Smooth muscle cell (in vitro differentiated cells): ENCODE data around the gene MPST. TPM values are rescaled to one million over a fixed set of nuclear protein-coding genes. Genes with fewer than 3 reads are reported as not detected.

Experiments used
- DNase-seq: peaks from one replicate; lab custom pipeline; 2025; ENCODE audit not compliant: unreplicated experiment; lab: John Stamatoyannopoulos, UW
- H2AFZ ChIP-seq: fragments of 200-600 bp; sonication (generic); 2 replicates; pipeline ENCODE4 v1.6.0; 2016; ENCODE audit warnings: antibody characterized with exemption, low read depth, mild to moderate bottlenecking
- H3F3A ChIP-seq: fragments of 200-600 bp; sonication (generic); 2 replicates; pipeline ENCODE4 v1.6.0; 2017; ENCODE audit warnings: antibody characterized with exemption, low read depth
- H3K27ac ChIP-seq: fragments of 200-600 bp; sonication (generic); 2 replicates; pipeline ENCODE4 v1.5.1; 2016; ENCODE audit warnings: low read depth, mild to moderate bottlenecking
- H3K27me3 ChIP-seq: fragments of 200-600 bp; sonication (generic); 2 replicates; pipeline ENCODE4 v1.6.1; 2016; ENCODE audit warnings: low read depth, mild to moderate bottlenecking
- H3K36me3 ChIP-seq: fragments of 200-600 bp; sonication (generic); 2 replicates; pipeline ENCODE4 v1.5.1; 2016; ENCODE audit warnings: low read depth
- H3K4me1 ChIP-seq: fragments of 200-600 bp; sonication (generic); 2 replicates; pipeline ENCODE4 v1.5.1; 2016; ENCODE audit warnings: low read depth
- H3K4me2 ChIP-seq: fragments of 200-600 bp; sonication (generic); 2 replicates; pipeline ENCODE4 v1.6.0; 2016; ENCODE audit warnings: mild to moderate bottlenecking
- H3K4me3 ChIP-seq: fragments of 200-600 bp; sonication (generic); 2 replicates; pipeline ENCODE4 v1.5.1; 2016; ENCODE audit warnings: mild to moderate bottlenecking
- H3K79me2 ChIP-seq: fragments of 200-600 bp; sonication (generic); 2 replicates; pipeline ENCODE4 v1.6.0; 2016; ENCODE audit warnings: low read depth, mild to moderate bottlenecking
- H3K9ac ChIP-seq: fragments of 200-600 bp; sonication (generic); 2 replicates; pipeline ENCODE4 v1.6.0; 2016; ENCODE audit warnings: low read depth
- H3K9me3 ChIP-seq: fragments of 200-600 bp; sonication (generic); replicated peaks from 2 replicates; pipeline ENCODE4 v1.5.1; 2016; ENCODE audit warnings: low read depth
- H4K20me1 ChIP-seq: fragments of 200-600 bp; sonication (generic); 2 replicates; pipeline ENCODE4 v1.6.0; 2016; ENCODE audit warnings: low read depth
- CTCF ChIP-seq: fragments of 200-600 bp; sonication (generic); IDR thresholded peaks from 2 replicates; pipeline ENCODE4 v1.5.1; 2017; ENCODE audit warnings: borderline replicate concordance, mild to moderate bottlenecking, antibody characterized with exemption; ENCODE audit not compliant: insufficient read depth, poor library complexity, severe bottlenecking
- WGBS: methylation state at CpG from one replicate; pipeline ENCODE4 v1.1.7; 2016; ENCODE audit warnings: low lambda C conversion rate; 5-methylcytosine and 5-hydroxymethylcytosine counted together
- polyA plus RNA-seq: library from polyadenylated mRNA; unstranded; fragments of >200 nt; fragmentation: Nextera tagmentation; extraction: Ambion mirVana; gene quantifications from 2 replicates; pipeline ENCODE4 v1.2.1, GENCODE V29; 2016
- total RNA-seq: library from RNA; depleted of rRNA; stranded (reverse); fragments of >200 nt; gene quantifications from 2 replicates; pipeline ENCODE4 v1.2.3, GENCODE V29; 2014

Gene MPST
- total and polyA plus RNA-seq, 2 experiments from 2014 or later, result 49.9 to 119 TPM

GRCh38 chr22:37017356-37017755 is 2.2 kb upstream of the MPST start:
- H3K79me2 ChIP-seq, result peaks cover 31% of the 10 kb centered on the region
- H3K9me3 ChIP-seq, result no peaks in the 10 kb centered on the region
- H3K4me3 ChIP-seq, result no peak overlapping the region
- 96% methylated on average over 10 of the region's 10 CpGs for WGBS
- H2AFZ ChIP-seq, result no peak overlapping the region
- DNase-seq, result no peak
- H3K4me1 ChIP-seq, result peaks cover 9% of the 10 kb centered on the region
- H4K20me1 ChIP-seq, result peaks cover 23% of the 10 kb centered on the region
- no peak overlapping the region for H3K27ac ChIP-seq
- H3K9ac ChIP-seq, result no peak overlapping the region
- H3F3A ChIP-seq, result no peaks in the 10 kb centered on the region
- H3K27me3 ChIP-seq, result no peaks in the 10 kb centered on the region
- TF ChIP-seq CTCF, result no peak
- no peaks in the 10 kb centered on the region for H3K36me3 ChIP-seq
- no peak overlapping the region for H3K4me2 ChIP-seq

GRCh38 chr22:37018086-37018814 is 1.3 kb upstream of the MPST start:
- Histone ChIP-seq H4K20me1 (peaks cover 32% of the 10 kb centered on the region), H3K4me3 (peak overlapping the region; percentile 90), H3K36me3 (no peaks in the 10 kb centered on the region), H3F3A (no peaks in the 10 kb centered on the region), H3K4me2 (peak overlapping the region; percentile 87), H3K9ac (peak overlapping the region; percentile 48), H3K4me1 (peaks cover 9% of the 10 kb centered on the region), H2AFZ (no peak overlapping the region), H3K27me3 (no peaks in the 10 kb centered on the region), H3K79me2 (peaks cover 34% of the 10 kb centered on the region), H3K27ac (no peak overlapping the region), H3K9me3 (no peaks in the 10 kb centered on the region)
- no peak for TF ChIP-seq CTCF
- DNase-seq, result no peak
- 73% methylated on average over 45 of the region's 45 CpGs for WGBS

GRCh38 chr22:37018815-37019308 is 680 bp upstream of the MPST start:
- TF ChIP-seq CTCF, result no peak
- DNase-seq, result peak; percentile 54
- H3K4me3 ChIP-seq, result peak overlapping the region; percentile 90
- peak overlapping the region; percentile 1 for H3K27ac ChIP-seq
- whole genome bisulfite sequencing, result under 1% methylated on average over 33 of the region's 35 CpGs
- H3K79me2 ChIP-seq, result peaks cover 36% of the 10 kb centered on the region
- H4K20me1 ChIP-seq, result peaks cover 39% of the 10 kb centered on the region
- peak overlapping the region; percentile 48 for H3K9ac ChIP-seq
- H3K27me3 ChIP-seq, result no peaks in the 10 kb centered on the region
- peaks cover 9% of the 10 kb centered on the region for H3K4me1 ChIP-seq
- H3K9me3 ChIP-seq, result no peaks in the 10 kb centered on the region
- no peaks in the 10 kb centered on the region for H3F3A ChIP-seq
- H3K36me3 ChIP-seq, result no peaks in the 10 kb centered on the region
- H3K4me2 ChIP-seq, result peak overlapping the region; percentile 87
- peak overlapping the region; percentile 0 for H2AFZ ChIP-seq

- DNase-seq, result no peak
- H3K27ac ChIP-seq, result no peak overlapping the region
- 0% methylated on average over 5 of the region's 5 CpGs for WGBS
Observed at GRCh38 chr22:37020192-37020479, 594 bp downstream of the MPST start.

More at GRCh38 chr22:37020192-37020479, 594 bp downstream of the MPST start:
- Histone ChIP-seq H4K20me1 (peaks cover 47% of the 10 kb centered on the region), H3K9ac (peak overlapping the region; percentile 66), H3K4me2 (peak overlapping the region; percentile 87), H3K9me3 (no peaks in the 10 kb centered on the region), H3K79me2 (peaks cover 36% of the 10 kb centered on the region), H3K36me3 (no peaks in the 10 kb centered on the region), H2AFZ (peak overlapping the region; percentile 92), H3F3A (no peaks in the 10 kb centered on the region), H3K4me1 (peaks cover 9% of the 10 kb centered on the region), H3K4me3 (peak overlapping the region; percentile 90), H3K27me3 (no peaks in the 10 kb centered on the region)
- no peak for TF ChIP-seq CTCF
